Measurements from ENCODE around the gene CARD9. TPM values are rescaled to one million over a fixed set of nuclear protein-coding genes. Genes with fewer than 3 reads are reported as not detected.

CARD9 gene
- polyA plus RNA-seq, 1 of the 3 experiments (the other 2 are of a cell fraction) = 1.1 TPM

DNA sequence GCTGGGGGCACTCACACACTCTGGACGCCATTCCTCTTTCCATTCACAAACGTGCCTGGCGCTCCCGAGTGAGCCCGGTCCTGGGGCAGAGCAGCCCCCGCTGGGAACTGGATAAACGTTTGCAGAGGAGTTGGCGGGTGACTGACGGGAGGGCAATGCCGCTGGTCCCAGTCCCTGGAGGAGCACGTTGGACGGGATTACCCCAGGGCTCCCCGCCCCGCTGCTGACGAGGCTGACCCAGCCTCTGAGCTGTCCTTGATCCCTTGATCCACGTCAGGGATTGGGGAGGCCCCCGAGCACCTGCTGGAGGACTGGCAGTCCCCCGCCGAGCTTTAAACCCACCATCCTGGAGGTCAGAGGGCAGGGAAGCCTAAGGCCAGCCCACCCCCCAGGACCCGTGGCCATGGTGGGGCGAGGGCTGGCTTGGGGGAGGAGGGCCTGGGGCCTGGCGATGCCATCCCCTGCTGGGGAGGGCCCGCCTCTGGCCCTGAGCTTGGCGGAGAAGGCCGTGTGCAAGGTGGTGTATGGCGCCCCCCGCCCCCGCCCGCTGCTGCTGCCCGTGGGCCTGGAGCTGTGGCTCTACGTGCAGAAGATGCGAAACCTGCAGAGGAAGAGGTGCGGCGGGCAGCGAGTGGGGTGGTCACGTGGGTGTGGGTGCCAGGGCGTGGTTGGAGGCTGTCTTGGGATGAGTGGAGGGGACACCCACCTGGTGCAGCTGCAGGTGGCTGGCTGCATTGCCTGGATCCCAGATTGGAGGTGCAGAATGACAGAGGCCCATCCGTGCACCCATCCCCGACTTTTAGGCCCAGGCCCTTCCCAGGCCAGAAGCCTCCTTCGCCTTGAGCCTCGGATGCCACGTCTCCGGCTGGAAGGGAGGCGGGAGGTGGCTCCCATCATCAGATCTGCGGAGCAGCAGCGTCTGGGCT is 41.6 kb downstream of the CARD9 start (continued):
- TF ChIP-seq TAF1 (IDR thresholded peaks at IDR 0.05; ENCODE audit: borderline replicate concordance, low read depth, low read length) (no peak), TCF12 (IDR thresholded peaks at IDR 0.05) (no peak), MXI1 (IDR thresholded peaks at IDR 0.05; ENCODE audit: low read depth, low read length) (no peak), FOXJ3 (CRISPR knock-in tag; IDR thresholded peaks at IDR 0.05) (no peak), RXRA (IDR thresholded peaks at IDR 0.05; ENCODE audit: borderline replicate concordance, low read depth) (no peak), MEF2A (IDR thresholded peaks at IDR 0.05; ENCODE audit: borderline replicate concordance, low read depth) (no peak), YY1 (IDR thresholded peaks at IDR 0.05; ENCODE audit: low read depth) (no peak), TEAD4 (IDR thresholded peaks at IDR 0.05; ENCODE audit: borderline replicate concordance, insufficient read depth) (no peak), REST (IDR thresholded peaks at IDR 0.05; ENCODE audit: low read depth, low read length) (no peak), NRF1 (IDR thresholded peaks at IDR 0.05; ENCODE audit: low read depth, low read length) (no peak)
- TF ChIP-seq, protein P1, sequence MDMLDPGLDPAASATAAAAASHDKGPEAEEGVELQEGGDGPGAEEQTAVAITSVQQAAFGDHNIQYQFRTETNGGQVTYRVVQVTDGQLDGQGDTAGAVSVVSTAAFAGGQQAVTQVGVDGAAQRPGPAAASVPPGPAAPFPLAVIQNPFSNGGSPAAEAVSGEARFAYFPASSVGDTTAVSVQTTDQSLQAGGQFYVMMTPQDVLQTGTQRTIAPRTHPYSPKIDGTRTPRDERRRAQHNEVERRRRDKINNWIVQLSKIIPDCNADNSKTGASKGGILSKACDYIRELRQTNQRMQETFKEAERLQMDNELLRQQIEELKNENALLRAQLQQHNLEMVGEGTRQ (IDR thresholded peaks at IDR 0.05; ENCODE audit: borderline replicate concordance, low read depth, low read length) = no peak

- no peaks in the 10 kb centered on the region for H3K9me3 ChIP-seq
- ChIA-PET POLR2A (no interaction called here), CTCF (interaction anchor here (0.8 to 1.8 kb wide), 4 partner anchors 15 to 47 kb away, joined by 3 to 5 read pairs (median 4); no protein-coding TSS in a partner anchor)
- no peak overlapping the region; a peak in 1 of 4 replicates for H3K27ac ChIP-seq (ENCODE audit: low read depth in 2 of 2, low read length in 1 of 2)
- H3K36me3 ChIP-seq (replicated peaks in 1 of 2; ENCODE audit: control insufficient read depth in 1 of 2, insufficient read depth in 2 of 2, low read length in 1 of 2) = peaks cover 0 to 5% of the 10 kb centered on the region in 2 experiments
- no peak overlapping the region for H3K9ac ChIP-seq
- DNase-seq = no peak
- H3K4me3 ChIP-seq (ENCODE audit: low read depth in 2 of 2, low read length in 1 of 2) = no peak overlapping the region
- no CpG with 5 or more reads among the region's 15 CpGs for WGBS (ENCODE audit: low lambda C conversion rate)
- peaks cover 3% of the 10 kb centered on the region for H3F3A ChIP-seq (replicated peaks; ENCODE audit: insufficient read depth)
- H3K4me1 ChIP-seq (ENCODE audit: control insufficient read depth in 1 of 2, insufficient read depth in 2 of 2, low read depth in 1 of 2, low read length in 1 of 2) = peaks cover 19 to 26% of the 10 kb centered on the region in 2 experiments
- peaks cover 45% of the 10 kb centered on the region for H4K20me1 ChIP-seq (ENCODE audit: insufficient read depth)
- no peak overlapping the region for H2AFZ ChIP-seq (ENCODE audit: low read depth)
- H3K27me3 ChIP-seq (ENCODE audit: insufficient read depth) = no peaks in the 10 kb centered on the region
- H3K79me2 ChIP-seq (ENCODE audit: insufficient read depth) = peaks cover 52% of the 10 kb centered on the region
- no peaks in the 10 kb centered on the region for H3K9me2 ChIP-seq
- no peak overlapping the region for H3K4me2 ChIP-seq
- TF ChIP-seq RXRA (IDR thresholded peaks at IDR 0.05; ENCODE audit: borderline replicate concordance, low read depth) (no peak), EP300 (IDR thresholded peaks at IDR 0.05; ENCODE audit: borderline replicate concordance in 1 of 2, low read depth in 1 of 2, low read length in 1 of 2) (no peak), RCOR1 (IDR thresholded peaks at IDR 0.05; ENCODE audit: low read length) (no peak), FOXJ3 (CRISPR knock-in tag; IDR thresholded peaks at IDR 0.05) (no peak), ELF1 (IDR thresholded peaks at IDR 0.05) (no peak), FOXM1 (IDR thresholded peaks at IDR 0.05; ENCODE audit: low read depth) (no peak), MXI1 (IDR thresholded peaks at IDR 0.05; ENCODE audit: low read depth, low read length) (no peak), TAF1 (IDR thresholded peaks at IDR 0.05; ENCODE audit: borderline replicate concordance, low read depth, low read length) (no peak), REST (IDR thresholded peaks at IDR 0.05; ENCODE audit: low read depth, low read length) (no peak)
- TF ChIP-seq, protein P1 (IDR thresholded peaks at IDR 0.05; ENCODE audit: borderline replicate concordance, low read depth, low read length) = no peak
- TF ChIP-seq, protein P2, sequence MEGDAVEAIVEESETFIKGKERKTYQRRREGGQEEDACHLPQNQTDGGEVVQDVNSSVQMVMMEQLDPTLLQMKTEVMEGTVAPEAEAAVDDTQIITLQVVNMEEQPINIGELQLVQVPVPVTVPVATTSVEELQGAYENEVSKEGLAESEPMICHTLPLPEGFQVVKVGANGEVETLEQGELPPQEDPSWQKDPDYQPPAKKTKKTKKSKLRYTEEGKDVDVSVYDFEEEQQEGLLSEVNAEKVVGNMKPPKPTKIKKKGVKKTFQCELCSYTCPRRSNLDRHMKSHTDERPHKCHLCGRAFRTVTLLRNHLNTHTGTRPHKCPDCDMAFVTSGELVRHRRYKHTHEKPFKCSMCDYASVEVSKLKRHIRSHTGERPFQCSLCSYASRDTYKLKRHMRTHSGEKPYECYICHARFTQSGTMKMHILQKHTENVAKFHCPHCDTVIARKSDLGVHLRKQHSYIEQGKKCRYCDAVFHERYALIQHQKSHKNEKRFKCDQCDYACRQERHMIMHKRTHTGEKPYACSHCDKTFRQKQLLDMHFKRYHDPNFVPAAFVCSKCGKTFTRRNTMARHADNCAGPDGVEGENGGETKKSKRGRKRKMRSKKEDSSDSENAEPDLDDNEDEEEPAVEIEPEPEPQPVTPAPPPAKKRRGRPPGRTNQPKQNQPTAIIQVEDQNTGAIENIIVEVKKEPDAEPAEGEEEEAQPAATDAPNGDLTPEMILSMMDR (IDR thresholded peaks at IDR 0.05) = no peak
- TF ChIP-seq, protein P3, sequence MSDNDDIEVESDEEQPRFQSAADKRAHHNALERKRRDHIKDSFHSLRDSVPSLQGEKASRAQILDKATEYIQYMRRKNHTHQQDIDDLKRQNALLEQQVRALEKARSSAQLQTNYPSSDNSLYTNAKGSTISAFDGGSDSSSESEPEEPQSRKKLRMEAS (IDR thresholded peaks at IDR 0.05; ENCODE audit: low read depth) = no peak
Observed at GRCh38 chr9:136331030-136331429, 42.4 kb downstream of the CARD9 start.

Measured in SK-N-SH (cell line).